Head of caudate nucleus (tissue), 42 donors: ENCODE measurements around the gene ZEB1.

ENCODE experiments used
- DNase-seq, 42 donors: peaks; one replicate each; pipeline versions ENCODE4 v3.0.0 to v3.0.0-alpha.2; 2020 to 2021; ENCODE audit warnings: mixed read lengths in 7 of 42
- intact Hi-C: fragments of 100-400 bp; cut with DNase I; formaldehyde crosslinking; loops from one replicate; pipeline ENCODE4 v1.15.0; 2022

The ZEB1 gene

DNA sequence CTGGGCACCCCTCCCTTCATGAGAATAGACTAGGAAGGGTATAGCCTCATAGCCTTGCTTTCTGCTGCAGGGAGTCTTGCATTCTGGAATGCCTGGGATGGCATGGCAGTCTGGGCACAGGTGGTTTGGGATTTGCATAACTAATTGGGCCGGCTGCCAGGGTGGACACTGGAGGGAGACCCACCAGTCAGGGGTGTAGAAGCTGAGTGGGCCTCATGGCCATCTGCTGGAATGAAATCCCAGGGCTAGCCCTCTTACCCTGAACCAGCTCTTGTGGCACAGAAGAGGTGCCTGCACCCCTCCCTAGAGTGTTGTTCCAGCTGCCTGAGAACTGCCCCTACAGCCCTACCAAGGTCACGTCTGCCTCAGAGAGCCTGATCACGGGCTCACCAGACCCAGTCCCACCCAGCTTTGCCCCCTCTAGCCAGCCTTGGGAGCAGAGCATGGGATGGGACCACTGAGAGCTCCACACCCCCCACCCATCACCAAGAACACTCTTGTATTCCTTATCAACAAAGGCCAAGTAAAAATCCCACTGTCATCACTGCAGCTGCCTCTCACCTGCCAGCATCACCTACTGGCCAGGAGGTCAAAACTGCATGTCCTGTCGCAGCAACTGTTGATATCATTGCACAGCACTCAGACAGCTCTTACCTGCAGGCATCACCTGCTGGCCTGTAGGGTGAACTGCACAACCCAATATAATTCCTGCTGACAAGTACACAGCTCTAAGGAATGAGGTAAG, 148.9 kb downstream of the ZEB1 start:
- intact Hi-C loops, result no loop called here
- DNase-seq, result no peak

DNA sequence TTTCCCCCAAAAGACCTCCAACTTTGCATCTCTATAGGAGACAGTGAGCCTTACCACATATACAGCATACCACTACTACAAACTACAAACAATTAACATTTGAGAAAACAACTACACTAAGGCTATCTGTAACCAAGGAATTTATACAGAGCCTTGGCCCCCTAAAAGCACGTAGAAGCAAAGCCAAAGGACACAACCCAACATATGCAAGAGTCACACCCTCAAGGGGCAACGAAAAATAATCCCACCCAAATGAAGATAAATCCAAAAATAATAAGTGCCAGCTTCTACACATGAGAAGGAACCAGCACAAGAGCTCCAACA, 149.5 kb downstream of the ZEB1 start:
- intact Hi-C loops, result no loop called here
- DNase-seq, result no peak

DNA sequence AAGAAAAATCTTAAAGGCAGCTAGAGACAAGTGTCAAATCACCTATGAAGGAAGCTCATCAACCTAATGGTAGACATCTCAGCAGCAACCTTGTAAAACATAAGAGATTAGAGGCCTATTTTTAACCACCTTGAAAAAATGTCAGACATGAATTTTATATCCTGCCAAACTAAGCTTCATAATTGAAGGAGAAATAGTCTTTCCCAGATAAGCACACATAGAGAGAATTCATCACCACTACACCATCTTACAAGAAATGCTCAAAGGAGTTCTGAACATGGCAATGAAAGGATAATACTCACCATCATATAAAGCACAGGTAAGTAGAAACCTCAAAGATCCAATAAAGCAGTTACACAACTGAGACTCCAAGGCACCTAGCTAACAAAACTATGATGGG, 156.5 kb downstream of the ZEB1 start:
- no peak for DNase-seq
- intact Hi-C loops, result no loop called here

DNA sequence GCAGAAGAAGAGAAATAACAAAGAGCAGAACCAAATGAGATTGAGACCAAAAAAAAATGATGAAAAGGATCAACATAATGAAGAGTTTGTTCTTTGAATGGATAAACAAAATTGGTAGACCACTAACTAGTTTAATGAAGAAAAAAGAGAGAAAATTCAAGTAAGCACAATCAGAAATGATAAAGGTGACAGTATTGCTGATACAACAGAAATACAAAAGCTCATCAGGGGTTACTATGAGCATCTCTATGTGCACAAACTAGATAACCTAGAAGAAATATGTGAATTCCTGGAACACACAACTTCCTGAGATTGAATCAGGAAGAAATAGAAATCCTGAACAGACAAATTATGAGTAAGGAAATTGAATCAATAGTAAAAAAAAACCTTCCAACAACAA, 157.1 kb downstream of the ZEB1 start:
- intact Hi-C loops, result no loop called here

DNA sequence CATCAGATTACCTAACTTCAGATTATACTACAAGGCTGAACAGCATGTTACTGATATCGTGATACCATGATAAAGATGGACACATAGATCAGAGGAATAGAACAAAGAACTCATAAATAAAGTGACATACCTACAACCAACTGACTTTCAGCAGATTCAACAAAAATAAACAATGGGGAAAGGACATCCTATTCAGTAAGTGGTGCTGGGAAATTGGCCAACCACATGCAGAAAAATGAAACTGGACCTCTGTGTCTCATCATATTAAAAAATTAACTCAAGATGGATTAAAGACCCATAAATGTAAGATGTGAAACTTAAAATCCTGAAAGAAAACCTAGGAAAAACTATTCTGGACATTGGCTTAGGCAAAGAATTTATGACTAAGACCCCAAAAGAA, 158.6 kb downstream of the ZEB1 start:
- intact Hi-C loops, result no loop called here

More for the DNA sequence above, 157.1 kb downstream of the ZEB1 start:
- no peak for DNase-seq

DNA sequence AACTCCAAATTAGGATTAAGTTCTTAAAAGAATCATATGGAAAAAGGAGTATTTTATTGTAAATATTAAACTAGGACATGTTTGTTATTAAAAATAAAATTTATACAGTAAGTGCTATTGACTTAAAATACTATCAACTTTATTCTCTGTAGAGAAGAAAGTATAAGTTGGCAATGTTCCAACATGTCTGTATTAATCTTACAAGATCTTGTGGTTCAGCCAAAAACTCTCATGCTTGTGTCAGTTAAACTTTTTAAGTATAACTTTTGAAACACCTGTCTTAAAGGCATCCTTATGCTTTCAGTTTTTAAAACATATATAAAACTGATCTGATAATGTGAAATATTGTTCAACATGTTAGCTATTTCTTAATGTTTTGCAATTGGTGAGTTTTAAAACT, 160.7 kb downstream of the ZEB1 start:
- DNase-seq, result no peak
- intact Hi-C loops, result no loop called here

More for the DNA sequence above, 158.6 kb downstream of the ZEB1 start:
- DNase-seq, result no peak

DNA sequence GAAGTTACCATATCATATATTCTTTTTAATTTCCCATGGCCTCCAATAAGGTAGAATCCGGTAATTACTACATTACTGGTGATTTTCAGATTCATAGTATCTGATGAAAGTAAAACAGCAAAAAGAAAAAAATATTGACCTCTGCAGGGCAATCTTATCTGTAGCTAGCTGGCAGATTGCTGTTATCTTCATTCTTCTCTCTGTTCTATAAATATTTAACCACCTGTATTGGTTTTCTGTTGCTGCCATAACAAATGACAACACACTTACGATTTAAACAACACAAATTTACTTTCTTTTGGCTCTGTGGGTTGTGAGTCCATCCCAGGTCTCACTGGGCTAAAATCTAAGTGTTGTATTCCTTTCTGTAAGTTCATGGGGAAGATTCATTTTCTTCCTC, 164.5 kb downstream of the ZEB1 start:
- intact Hi-C loops, result no loop called here
- DNase-seq, result no peak

DNA sequence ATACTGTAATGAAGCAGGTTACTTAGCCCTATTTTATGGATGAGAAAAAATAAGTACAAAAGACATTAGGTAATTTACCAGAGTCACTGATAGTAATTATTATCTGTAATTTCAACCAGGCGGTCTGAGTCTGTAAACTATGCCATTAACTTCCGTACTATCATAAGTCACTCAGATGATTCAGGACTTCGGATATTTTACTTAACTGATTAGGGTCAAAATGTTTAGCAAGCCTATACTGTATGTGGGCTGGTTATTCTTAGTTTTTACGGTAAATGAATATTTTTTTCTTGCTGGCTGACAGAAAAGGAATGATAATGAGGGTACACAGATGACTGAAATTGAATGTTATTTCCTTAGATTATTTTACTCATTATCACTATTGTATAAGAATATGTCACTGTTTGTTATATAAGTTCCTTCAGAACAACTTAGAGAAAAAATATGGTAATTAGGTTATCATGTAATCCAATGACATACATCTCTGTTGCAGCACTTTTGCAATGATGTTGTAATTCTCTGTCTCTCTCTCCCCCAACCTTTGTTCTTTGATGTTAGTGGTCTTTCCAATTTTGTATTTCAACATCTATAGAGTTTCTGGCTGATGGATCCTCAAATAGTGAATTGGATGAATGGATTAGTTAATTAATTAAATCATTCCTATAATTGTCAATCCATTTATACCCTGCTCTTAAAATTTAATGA, 165.6 kb downstream of the ZEB1 start:
- intact Hi-C loops, result no loop called here
- no peak for DNase-seq

DNA sequence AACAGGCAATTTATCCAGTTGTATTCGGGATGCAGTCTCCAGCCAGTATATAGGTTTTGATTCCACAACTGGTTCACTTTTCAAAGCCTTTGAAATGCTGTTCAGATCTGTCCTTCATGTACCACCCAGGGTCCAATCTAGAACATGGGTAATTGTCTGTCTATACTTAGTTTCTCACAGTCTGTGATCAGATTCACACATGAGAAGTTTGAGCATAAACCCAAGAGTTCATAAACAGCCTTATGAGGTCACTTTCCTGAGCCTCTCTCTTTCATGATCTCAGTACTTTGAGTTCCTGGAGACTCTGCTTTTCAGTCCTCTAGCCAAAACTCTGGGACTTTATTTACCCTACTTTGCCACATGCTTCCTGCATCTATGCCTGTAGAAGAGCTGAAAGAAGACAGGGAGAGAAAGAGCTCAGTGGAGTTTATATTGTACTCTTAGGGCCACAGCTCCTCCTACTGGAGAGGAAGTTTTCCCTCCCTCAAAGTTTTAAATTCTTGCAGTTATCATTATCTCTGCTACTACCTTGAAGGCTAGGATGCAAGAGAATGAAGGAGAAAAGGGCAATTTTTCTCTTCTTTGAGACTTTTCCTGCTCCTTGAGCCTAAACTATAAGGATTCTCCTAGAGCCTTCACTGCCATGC, 172.0 kb downstream of the ZEB1 start:
- intact Hi-C loops, result no loop called here
- peak in 3 of 42 donors; percentile 3 to 29 (median 5) for DNase-seq

DNA sequence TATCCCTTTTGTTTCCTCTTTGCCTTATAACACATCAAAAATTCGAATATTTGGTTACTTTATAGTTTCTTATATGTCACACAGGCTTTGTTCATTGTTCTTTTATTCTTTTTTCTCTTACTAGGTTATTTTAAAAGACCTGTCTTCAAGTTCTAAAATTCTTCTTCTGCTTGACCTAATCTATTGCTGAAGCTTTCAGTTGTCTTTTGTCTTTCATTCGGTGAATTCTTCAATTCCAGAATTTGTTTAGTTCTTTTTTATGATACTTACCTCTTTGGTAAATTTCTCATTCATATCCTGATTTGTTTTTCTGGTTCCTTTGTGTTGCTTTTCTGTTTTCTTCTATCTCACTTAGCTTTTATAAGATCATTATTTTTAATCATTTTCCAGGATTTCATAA, 188.4 kb downstream of the ZEB1 start:
- no peak for DNase-seq

DNA sequence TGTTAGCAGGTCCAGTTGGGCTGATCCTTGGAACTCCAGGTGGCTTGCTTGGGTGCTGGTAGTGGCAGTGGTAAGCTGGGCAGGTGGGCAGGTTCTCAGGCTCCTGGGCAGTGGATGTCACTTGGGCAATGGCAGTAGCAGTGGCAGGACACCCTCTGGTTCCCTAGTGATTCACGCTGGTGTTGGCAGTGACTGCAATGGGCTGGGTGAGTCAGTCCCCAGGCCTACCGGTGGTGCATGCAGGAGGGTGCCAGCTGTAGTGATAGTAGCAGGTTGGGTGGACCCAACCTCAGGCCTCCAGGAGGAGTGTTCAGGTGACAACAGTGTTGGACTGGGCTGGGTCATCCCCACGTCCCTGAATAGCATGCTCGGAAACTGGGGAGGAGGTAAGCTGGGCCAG, 189.2 kb downstream of the ZEB1 start:
- intact Hi-C loops, result no loop called here
- no peak for DNase-seq

More for the DNA sequence above, 188.4 kb downstream of the ZEB1 start:
- intact Hi-C loops, result no loop called here

DNA sequence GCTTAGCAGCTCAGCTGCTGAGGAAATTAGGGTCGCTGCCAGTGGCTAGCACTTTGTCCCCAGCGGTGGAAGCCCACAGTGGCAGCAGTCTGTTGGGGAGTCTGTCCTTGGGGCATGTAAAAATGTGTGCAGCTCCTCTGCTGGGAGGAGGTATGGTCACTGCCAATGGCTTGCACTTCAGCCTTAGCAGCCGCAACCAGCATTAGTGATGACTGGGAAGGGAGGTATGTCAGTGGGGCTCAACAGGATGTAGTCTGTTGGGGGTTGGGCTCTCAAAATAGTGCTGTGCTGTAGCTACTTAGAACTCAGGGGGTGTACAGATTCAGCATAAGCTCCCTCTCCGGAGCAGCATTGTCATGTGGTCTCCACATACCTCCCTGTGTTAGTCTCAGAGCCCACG, 189.9 kb downstream of the ZEB1 start:
- intact Hi-C loops, result no loop called here
- DNase-seq, result no peak

DNA sequence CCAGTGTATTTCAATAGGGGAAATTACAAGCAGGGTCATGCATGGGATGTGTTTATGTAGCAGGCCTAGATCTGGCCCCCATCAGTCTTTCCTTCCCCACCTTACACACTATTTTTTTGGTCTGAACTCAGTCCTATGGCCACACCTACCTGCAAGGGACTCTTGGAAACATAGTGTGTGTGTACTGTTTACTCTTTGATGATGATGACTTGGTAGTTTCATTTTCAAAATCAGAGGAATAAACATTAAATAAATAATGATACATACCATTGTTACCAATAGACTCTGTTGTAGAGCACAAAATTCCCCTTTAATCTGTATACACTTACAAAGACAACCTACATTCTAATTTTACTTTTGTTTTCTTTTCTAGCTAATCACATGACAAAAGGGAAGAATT, 191.0 kb downstream of the ZEB1 start:
- intact Hi-C loops, result no loop called here
- DNase-seq, result no peak

DNA sequence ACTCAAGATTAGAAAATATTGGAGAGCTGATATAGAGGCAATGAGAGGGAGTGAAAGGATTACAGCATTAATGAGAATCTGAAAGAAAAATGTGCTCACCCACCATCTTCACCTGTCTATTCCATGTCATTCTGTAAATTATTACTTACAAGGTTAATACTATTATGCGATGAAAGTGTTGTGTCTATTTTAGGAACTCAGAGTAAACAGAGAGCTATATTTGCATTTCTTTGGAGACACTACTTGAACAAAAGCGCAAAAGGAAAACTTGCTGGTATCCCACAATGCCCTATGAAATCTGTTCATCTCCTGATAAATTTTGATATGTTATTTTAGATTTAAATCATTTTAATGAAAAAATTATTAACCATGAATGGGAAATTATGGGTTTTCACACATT, 196.1 kb downstream of the ZEB1 start:
- no peak for DNase-seq
- intact Hi-C loops, result no loop called here

DNA sequence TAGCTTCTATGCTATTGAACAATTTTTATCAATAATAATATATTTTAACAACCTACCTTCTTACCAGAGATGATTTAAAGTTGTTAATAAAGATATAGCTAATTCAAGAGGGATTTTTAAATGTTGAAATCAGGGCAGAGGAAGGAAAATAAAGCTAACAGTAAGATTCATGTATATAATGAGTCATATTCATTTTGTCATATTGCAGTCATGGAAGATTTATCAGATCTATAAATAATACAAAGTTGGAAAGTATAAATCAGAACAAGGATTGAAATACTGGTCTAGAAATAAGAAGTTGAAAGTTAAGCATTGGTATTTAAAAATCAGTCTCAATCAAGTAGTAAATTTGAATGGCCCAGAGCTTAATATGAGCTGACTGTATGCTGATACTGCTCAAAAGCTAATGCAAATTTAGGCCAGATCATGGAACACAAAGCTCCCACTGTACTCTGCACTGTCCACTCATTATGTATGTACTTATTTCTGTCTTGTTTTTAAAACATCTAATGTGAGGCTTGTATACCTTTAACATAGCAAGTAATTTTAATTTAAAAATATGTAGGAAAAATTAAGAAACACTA, 196.9 kb downstream of the ZEB1 start:
- intact Hi-C loops, result no loop called here
- no peak for DNase-seq

DNA sequence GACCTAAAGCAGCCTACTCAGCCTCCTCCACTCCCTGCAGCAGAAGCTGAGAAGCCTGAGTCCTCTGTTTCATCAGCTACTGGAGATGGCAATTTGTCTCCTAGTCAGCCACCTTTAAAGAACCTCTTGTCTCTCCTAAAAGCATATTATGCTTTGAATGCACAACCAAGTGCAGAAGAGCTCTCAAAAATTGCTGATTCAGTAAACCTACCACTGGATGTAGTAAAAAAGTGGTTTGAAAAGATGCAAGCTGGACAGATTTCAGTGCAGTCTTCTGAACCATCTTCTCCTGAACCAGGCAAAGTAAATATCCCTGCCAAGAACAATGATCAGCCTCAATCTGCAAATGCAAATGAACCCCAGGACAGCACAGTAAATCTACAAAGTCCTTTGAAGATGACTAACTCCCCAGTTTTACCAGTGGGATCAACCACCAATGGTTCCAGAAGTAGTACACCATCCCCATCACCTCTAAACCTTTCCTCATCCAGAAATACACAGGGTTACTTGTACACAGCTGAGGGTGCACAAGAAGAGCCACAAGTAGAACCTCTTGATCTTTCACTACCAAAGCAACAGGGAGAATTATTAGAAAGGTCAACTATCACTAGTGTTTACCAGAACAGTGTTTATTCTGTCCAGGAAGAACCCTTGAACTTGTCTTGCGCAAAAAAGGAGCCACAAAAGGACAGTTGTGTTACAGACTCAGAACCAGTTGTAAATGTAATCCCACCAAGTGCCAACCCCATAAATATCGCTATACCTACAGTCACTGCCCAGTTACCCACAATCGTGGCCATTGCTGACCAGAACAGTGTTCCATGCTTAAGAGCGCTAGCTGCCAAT, 202.2 kb downstream of the ZEB1 start:
- intact Hi-C loops, result no loop called here

DNA sequence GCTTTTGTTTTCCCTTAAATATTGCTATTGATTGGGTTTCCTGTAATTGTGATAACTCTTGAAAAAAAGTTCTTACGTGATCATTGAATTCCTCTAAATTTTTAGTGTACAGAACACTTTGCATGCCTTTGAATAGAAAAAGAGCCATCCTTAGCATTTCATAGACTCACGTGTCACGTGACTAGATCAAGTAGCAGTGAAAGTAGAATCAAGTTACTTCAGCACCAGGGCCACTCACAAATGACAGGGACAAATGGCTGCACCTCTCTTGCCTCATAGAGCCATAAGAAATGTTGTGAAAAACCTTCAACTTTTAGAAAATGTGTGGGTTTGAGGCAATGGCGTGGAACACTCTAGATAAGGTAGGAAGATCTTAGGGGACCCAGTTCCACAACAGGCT, 203.8 kb downstream of the ZEB1 start:
- intact Hi-C loops, result no loop called here
- DNase-seq, result no peak

More for the DNA sequence above, 202.2 kb downstream of the ZEB1 start:
- DNase-seq, result no peak

DNA sequence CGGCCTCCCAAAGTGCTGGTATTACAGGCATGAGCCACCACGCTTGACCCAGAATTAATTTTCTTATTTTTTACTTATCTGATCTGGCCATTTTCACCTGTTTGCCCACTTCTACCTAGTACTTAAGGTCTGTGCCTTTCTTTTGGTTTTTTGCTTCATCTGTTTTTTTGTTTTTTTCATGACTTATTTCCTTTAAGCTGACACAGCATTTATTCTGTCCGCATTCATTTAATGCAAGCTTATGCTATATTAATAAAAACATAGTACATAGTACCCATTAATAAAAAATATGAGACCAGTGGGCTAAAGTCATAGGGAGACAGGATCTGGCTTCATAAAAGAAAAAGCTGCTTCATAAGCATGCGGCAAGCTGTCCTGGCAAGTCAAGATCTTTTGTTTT, 205.4 kb downstream of the ZEB1 start:
- intact Hi-C loops, result no loop called here
- DNase-seq, result no peak

DNA sequence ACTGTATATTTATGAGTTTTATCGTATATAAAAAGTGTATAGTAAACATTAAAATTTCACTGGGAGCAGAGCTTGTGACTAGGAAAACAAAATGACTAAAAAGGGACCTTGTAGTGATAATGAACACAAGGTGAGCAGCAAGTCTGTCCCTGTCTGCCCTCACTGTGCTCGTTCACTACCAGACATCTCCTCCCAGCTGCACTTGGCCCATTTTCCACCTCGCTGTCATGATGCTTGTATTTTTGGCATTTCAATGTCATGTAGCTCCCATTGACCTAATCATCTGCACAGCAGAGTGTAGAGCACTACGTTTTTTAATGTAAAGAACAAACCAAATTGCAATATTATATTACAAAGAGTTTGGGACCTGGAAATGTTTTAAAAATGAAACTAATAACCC, 207.2 kb downstream of the ZEB1 start:
- no peak for DNase-seq
- intact Hi-C loops, result no loop called here
